GM21515 (cell line): ENCODE measurements around the gene PLEKHA6.

Experiments
- ATAC-seq: cut with Tn5 transposase; IDR thresholded peaks from one replicate; pipeline ENCODE4 v1.9.1; 2021; ENCODE audit not compliant: unreplicated experiment

The PLEKHA6 gene

DNA sequence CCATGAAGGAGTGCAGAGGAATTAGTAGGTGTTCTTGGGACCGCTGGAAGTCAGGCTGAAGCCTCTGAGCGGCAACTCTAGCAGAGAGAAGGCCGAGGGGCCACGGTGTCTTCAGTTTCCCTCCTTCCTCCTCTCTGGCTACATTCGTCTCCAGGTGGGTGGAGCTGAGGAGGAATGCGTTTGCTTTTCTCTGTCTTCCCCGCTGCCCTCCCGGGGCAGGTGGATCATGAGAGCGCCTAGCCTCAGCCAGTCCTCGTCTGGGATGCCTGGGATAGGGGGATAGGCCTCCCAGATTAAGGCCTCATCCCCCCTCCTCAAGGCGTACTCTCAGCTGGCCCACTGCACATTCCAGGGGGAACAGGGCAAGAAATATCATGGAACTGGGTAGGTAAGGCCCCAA lies 138.5 kb downstream of the PLEKHA6 start:
- ATAC-seq: no peak

DNA sequence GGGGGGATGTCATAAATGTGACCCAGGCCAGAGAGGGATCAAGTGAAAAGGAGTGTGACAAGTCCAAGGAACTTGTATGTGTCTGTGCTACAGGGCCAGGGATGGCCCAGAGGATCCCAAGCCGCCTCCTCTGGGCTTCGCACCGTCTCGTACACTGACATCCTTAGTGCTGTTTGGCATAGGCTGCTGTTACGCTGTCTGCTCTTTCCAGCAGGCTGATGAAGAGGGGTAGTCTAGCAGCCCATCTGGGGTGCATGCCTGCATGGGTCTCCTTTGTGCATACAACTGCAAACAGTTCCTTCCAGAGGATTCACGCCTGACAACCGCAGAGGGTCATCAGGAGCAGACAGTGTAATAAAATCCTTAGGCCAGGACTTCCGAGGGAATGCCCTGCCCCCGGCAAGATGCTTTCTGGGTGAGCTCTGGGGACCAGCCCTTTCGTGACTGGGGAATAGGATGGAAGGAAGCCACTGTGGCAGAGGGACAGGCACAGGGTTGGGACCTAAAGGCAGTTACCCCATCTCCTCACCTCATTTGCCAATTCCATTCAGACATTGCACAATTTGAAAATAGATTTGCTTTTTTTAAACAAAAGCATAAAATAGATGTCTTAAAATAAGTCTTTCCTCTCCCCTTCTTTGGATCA lies 139.6 kb downstream of the PLEKHA6 start:
- ATAC-seq: no peak

DNA sequence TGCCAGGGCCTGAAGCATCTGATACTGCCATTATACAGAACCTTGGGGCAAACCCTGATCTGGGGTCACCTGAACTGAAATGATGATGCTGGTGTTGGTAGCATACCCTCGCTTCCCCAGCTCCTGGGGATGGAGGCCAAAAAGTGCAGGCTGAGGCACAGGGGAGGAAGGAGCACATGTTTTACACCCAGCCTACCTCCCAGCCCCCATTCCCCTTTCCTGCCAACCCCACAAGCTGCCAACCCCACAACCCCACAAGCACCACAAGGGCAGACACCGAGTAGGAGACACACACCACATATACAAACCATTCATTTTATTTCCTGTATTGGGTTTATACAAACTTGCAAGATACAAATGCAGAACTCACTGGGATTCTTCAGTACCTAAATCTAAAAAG lies 141.2 kb downstream of the PLEKHA6 start:
- ATAC-seq: no peak

DNA sequence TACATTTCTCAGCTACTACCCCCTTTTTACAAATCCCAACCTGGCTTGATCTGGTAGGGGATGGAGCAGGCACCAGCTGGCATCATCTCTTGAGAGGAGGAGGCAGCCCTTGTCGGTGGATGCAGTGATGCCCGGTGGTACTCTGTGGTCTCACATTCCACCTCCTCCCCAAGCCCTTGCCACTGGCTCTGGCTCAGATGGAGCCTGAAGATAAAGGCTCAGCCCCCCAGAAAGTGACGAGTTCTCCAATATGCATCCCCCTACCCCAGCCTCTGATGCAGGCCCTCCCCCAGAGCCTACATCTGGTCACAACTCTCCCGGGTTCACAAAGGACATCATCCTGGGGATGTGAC lies 142.1 kb downstream of the PLEKHA6 start:
- no peak for ATAC-seq

DNA sequence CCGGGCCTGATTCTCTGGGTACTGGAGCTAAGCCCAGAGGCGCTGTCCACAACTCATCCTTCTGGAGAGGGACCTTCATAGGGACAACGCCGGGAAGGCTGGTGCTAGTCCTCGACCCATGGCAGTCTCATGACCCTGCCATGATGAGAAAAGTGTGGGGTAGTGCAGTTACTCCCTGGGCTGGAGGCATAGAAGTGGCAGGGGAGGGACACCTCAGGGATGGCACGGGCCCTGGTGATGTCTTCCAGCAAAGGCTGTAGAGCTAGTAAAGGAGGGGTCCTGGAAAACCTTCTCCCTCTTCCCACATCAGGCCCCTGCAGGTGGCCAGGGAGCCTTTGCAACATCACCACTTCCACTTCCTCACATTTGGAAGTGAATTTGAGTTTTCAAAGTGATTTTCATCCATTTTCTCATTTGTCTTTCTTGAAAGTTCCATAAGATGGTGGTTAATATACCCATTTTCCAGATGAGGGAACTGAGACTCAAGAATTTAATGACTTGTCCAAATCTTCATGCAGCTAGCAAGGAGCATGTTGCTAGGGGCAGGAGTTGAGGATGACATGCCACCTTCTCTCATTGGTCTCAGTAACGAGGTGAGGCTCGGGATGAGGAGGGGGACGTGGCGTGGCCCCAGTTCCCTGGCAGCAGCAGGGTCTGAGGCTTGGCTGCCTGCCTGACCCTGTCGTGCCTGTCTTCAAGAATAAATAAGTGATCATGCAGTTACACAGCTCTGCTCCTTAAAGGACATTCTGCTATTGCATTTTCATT lies 142.7 kb downstream of the PLEKHA6 start:
- no peak for ATAC-seq

DNA sequence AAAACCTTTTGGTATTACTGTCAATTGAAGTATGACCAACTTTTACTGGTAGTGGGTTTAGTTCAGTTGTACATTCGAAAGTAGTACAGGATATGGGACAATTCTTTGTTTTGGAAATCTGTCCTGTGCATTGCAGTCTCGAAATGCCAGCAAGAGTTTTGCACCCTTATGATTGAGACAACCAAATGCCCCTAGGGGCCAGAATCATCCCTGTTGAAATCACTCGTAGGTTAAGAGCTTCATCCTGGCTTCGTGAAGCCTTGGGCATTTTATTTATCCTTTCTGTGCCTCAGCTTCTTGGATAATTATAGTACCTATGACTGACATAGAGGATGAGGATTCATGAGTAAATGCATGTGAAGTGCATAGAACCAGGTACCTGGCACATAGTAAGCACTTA lies 143.5 kb downstream of the PLEKHA6 start:
- ATAC-seq: no peak

DNA sequence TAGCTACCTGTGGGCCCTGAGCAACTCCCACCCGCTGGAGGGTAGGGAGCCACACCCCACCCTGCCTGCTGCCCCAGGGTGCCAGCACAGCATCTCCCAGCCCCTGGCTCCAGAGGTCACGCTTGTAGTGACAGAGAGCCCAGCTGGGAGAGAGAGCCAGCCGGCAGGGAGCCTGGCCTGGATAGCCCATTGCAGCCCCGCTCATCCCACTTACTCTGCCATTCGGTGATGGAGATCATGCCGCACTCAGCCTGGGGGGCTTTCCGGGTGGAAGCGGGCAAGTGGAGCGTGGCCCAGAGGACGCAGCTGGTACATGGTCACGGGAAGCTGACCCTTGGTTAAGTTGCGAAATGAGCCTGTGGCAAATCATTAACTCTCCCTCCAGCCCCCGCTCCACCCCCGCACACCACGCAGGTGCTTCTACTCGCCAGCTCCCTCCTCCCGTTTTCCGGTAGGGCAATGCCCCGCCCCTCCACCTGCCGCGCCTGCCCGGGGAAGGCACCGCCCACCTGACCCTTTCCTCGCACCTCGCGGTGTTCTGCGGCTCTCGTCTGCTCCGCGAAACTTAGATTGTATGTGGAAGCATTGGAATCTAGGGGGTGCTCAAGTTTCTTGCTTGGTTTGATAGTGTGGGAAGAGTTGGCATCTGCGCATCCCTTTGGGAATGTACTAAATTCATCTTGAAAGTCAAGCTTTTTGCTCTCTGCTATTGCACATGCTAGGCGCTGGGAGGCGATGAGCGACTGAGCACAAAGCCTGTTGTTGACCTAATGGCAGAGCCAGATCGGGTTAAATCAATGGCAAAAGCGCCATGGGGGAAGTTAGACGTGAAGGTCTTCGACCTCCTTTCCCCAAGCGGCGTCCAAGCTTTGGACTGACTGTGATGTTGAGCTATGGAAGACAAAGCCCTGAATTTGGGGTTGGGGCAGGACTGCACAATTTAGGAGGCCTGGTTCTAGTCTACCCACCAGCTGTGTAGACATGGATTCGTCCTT lies 145.8 kb downstream of the PLEKHA6 start, which contains the start of gene GOLT1A:
Gene GOLT1A (minus strand): TSS at position 321 of the 995 bp plus-strand sequence. CDS start 82 bp downstream, at position 239.
- no peak for ATAC-seq

DNA sequence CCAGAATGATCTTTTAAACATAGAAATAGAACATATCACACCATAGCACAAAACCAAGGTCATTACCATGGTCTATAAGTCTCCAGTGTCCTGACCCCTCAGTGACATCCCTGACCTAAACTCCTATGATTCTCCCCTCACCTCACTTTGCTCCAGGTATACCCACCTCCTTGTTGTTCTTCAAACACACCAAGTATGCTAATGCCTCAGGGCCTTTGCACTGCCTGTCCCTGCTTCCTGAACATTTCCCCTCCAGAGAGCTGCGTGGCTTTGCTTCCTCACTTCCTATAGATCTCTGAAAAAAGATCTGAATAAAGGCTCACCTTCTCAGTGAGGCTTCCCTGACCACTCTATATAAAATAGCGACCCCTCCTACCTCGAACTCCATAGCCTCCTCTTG lies 147.0 kb downstream of the PLEKHA6 start:
- ATAC-seq: no peak

DNA sequence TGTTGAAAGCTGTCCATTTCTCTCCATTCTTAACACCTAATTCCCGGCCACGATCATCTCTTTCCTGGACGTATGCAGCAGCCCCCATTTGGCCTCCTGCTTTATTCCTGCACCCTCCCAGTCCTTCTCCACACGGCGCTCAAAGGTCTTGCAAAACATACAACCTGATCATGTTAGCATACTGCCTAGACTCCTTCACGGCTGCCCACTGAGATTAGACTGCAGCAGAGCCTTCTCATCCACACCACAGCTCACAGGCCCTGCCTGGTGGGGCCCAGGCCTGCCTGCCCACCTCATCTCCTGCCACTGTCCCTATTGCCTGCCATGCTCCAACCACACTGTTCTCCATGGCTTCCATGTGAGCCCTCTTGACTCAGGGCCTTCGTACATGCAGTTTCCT lies 148.7 kb downstream of the PLEKHA6 start:
- ATAC-seq: no peak

DNA sequence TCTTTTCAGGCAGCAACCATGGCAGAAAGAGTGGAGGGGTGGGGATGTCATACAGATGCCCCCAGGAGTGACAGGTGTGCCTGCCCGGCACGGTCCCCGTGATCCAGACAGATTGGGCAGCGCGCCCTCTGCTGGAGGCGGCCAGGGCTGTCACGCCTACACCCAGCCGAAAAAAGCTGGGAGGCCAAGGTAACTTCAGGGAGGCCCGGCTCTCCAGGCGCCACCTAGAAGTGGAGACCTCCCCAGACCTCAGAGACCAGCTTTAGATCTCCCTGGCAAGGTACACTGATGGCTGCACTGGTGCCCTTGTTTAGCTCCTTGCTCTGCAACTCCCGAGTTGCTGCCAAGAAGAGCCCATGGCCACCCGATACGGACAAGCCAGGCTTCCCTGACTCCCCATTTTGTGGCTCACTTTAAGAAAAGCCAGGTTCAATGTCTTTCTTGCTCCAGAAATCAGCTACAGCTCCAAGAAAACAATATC lies 152.6 kb downstream of the PLEKHA6 start:
- peak; percentile 52 for ATAC-seq

DNA sequence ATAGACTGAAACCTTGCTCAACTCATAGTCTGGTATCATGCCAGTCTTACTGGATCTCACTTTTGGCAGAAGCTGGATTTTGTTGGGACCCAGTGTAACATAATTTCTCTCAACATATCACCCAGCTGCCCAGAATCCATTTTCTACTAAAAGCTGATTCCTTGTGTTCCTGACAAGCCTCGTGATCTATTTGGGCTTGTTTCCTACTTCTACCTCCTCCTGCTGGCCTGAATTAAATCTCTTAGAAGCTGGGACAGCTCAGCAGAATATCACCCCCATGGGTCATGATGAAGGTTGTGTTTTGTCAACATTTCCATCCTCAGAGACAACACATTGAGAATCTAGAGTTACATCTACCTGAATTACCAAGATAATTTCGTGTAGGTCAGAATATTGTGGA lies 153.6 kb downstream of the PLEKHA6 start:
- ATAC-seq: no peak

DNA sequence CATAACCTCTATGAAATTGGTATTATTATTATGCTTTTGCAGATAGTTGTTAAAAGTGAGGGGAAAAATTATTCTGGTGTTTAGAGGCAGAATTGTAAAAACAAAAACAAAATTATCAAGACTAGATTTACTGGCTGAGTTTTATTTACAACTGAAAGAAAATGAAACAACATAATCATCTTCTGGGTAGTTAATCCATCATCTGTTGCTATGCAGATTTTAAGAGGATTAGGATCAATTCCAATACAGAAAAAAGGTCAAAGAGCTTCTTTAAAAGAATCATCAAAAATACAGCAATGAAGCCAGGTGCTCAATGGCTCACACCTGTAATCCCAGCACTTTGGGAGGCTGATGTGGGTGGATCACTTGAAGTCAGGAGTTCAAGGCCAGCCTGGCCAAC lies 154.2 kb downstream of the PLEKHA6 start:
- ATAC-seq: no peak

DNA sequence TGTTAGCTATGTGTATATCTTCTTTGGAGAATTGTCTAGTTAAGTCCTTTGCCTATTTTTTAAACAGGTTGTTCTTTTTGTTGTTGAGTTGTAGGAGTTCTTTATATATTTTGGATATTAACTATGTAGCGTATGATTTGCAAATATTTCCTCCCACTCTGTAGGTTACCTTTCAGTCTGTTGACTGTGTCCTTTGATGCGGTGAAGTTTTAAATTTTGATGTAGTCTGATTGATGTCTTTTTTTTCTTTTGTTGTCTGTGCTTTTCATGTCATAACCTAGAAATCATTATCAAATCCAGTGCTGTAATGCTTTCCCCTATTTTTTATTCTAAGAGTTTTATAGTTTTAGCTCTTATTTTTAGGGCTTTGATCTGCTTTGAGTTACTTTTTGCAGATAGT lies 154.8 kb downstream of the PLEKHA6 start:
- ATAC-seq: no peak

DNA sequence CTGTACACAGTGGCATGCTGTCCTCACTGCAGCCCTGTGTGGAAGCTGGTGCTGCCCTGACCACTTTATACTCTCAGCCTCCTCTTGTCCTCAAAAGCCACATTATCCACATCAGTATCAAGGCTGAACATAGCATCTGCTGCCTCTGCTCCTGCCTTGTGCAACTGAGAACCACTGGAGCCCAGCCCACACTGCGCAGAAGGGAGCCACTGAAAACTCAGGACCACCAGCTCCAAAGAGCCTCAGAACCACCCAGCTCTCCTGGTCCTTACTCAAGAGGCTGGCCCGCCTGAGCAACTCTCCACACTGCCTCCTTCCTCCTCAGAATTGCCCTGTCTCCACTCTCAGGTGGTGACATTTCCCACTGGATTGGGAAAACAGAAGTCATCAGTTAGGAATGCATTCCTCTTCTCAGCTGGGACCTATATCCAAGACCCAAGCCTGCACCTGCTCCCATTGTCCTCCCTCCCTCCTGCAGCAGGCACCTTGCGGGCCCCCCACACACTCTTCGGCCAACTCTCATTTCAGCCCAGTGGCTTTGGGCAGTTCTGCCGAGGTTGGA lies 156.4 kb downstream of the PLEKHA6 start:
- ATAC-seq: no peak

DNA sequence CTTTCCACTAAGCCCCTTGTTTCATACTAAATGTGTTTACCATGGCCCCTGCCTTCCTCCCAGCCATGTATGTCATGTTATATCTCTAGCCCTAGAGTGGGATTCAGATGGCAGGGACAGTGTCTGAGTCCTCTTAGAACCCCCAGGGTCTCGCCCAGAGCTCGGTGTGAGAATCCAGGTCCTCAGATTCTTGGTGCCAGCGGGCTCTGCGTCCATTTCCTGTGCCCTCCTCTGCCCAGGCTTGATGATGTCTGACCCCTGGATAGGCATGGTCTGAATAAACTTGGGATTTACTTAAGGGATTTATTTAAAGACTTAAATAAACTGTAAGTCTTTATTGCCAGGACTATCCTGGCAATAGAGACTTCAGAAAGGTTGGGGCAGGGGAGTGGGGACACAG lies 157.2 kb downstream of the PLEKHA6 start:
- no peak for ATAC-seq

DNA sequence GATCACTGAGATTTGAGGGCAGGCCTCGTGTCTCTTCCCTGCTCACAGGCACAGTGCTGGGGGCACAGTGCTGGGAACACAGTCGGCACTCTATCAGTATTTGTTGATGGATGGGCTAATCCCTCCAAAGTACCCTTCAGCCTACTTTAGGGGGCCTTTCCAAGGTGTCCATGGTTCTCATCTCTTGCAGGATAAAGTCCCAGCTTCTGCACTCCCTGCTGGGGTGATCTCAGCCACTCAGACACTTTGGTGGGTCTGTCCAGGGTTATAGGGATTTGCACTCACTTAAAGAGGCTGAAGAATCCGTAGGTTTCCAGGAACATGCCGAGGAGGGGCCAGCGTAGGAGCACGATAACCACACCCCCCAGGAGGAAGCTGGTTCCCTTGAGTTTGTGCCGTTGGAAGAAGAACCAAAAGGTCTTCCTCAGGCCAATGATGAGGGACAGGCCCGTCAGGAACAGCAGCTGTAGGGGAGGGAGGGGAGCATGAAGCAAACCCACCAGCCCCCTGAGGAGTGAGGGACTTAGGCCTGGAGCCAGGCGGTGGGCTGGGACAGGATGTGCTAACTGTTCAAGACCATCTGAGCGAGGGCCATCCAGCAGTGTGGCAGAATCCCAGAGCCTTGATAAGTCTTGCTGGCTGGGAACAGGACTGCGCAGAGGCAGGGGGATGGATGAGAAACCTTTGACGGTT lies 158.2 kb downstream of the PLEKHA6 start:
- ATAC-seq: no peak

DNA sequence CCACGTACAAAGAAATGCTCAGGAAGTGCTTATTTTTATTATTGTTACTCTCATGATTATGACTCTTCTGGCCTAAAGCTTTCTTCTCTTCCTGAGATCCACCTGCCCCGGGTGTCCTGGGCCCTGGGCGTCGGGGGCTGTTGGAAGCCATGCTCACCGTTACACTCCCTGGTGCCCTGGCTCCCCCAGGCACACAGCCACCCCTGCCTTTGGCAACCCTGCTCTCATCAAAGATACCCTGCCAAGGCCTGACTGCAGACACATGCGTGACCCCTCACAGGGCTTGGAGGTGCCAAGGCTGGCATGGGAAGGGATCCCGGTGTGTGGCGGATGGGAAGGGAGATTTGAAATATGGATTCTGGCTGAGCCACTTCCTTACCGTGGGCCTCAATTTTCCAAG lies 160.2 kb downstream of the PLEKHA6 start:
- ATAC-seq: no peak

DNA sequence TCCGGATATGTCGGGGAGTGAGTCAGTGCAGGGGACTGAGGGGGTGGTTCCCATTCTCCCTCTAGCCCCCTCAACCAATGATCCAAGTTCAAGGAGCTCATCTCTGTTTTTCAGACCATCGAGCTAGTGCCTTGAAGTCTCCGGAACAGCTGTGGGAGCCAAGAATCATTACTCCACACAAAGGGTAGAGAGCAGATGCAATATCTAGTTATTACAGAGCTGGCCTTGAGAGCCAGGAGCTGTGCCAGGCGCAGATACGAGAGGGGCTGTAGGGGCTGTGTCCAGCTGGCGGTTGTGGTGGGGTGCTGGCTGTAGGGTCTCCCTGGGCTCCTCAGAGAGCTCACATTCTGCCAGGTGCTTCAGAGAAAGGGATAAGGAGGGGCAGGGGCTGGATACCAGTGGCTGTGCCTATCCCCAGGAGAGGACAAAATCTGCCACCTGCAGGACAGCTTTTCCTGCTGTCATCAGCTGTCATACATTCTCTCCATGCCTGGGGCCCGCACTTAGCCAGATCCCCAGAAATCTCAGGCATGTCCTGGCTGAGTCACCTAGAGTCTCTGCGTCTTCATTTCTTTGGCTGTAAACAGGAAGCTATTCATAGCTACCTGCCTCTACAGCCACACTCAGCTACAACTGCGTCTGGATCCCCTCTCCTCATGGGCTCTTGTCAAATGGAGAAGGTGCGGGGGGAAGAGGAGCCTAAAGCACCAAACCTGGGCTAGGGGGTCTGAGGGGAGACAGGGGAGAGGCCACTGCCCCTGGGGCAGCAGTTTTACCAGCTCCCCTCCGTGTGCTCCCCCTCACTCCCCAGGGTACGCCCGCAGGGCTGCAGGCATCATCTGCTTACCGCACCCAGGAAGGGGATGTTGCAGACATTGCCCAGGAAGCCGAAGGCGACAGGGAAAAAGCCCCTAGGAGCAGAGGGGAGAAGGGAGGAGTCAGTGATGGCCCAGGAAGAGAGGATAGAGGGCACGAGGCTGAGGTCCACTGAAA lies 161.1 kb downstream of the PLEKHA6 start:
- ATAC-seq: no peak

DNA sequence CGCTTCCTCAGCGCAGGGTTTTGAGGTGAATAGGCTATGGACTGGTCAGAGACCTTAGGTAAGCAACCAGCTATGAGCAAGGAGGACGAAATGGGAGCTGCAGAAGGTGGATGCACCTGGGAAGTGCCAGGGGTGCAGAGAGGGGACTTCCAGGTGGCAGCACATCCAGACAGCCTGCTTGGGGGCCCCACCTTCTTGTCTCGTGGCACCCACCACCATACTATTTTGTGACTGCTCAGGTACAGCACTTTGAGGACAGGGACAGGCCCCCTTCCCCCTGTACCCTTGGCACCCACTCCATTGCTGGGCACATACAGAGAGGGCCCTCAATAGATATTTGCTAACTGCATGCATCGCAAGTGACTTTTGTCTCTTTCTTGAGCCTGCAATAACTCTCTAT lies 162.7 kb downstream of the PLEKHA6 start:
- no peak for ATAC-seq
